Measurements from ENCODE around the gene KCNJ15. TPM values are rescaled to one million over a fixed set of nuclear protein-coding genes. Genes with fewer than 3 reads are reported as not detected.
A peak's percentile ranks its signal among the peaks of the same experiment; 100 is the strongest.
"Not testable (repeated sequence)": the region's sequence is repeated elsewhere in the genome, so short reads cannot be mapped to it uniquely, and the experiment has no call there.

The KCNJ15 gene
- total RNA-seq, 1 donor from 2014 or later: 17.5 TPM

- no peak for DNase-seq (ENCODE audit: low spot score in 2 of 2)
- peak overlapping the region in 1 of 2 donors; percentile 70 for H3K27ac ChIP-seq
- no peaks in the 10 kb centered on the region for H3K27me3 ChIP-seq
- intact Hi-C loops (cut with DNase I): no loop called here
- H3K36me3 ChIP-seq: no peaks in the 10 kb centered on the region
- H3K9me3 ChIP-seq: no peaks in the 10 kb centered on the region
- TF ChIP-seq CTCF (IDR thresholded peaks at IDR 0.05): no peak
- H3K4me3 ChIP-seq: no peak overlapping the region
- peaks cover 22 to 25% of the 10 kb centered on the region in 2 donors for H3K4me1 ChIP-seq
Observed at GRCh38 chr21:38244885-38245869, 11.6 kb upstream of the KCNJ15 start.

- intact Hi-C loops (cut with DNase I): no loop called here
- Histone ChIP-seq H3K4me3 (no peak overlapping the region), H3K36me3 (no peaks in the 10 kb centered on the region), H3K27me3 (no peaks in the 10 kb centered on the region), H3K4me1 (peaks cover 17 to 25% of the 10 kb centered on the region in 2 donors), H3K9me3 (no peaks in the 10 kb centered on the region), H3K27ac (no peak overlapping the region)
- no peak for TF ChIP-seq CTCF (IDR thresholded peaks at IDR 0.05)
- no peak for DNase-seq (ENCODE audit: low spot score in 2 of 2)
Observed at GRCh38 chr21:38246511-38246910, 10.3 kb upstream of the KCNJ15 start.

GRCh38 chr21:38247054-38247453 lies 9.7 kb upstream of the KCNJ15 start:
- H3K4me3 ChIP-seq; H3K9me3 ChIP-seq; H3K36me3 ChIP-seq; intact Hi-C loops (cut with DNase I); H3K27me3 ChIP-seq; DNase-seq (ENCODE audit: low spot score in 2 of 2); H3K27ac ChIP-seq: not testable (repeated sequence)
- H3K4me1 ChIP-seq: peaks cover 12 to 20% of the 10 kb centered on the region in 2 donors

GRCh38 chr21:38247738-38248510 lies 8.9 kb upstream of the KCNJ15 start:
- Histone ChIP-seq H3K9me3 (no peaks in the 10 kb centered on the region), H3K4me1 (peaks cover 6 to 13% of the 10 kb centered on the region in 2 donors), H3K36me3 (no peaks in the 10 kb centered on the region), H3K27me3 (no peaks in the 10 kb centered on the region), H3K4me3 (no peak overlapping the region), H3K27ac (no peak overlapping the region)
- no peak for TF ChIP-seq CTCF (IDR thresholded peaks at IDR 0.05)
- DNase-seq (ENCODE audit: low spot score in 2 of 2): no peak
- intact Hi-C loops (cut with DNase I): no loop called here

- Histone ChIP-seq H3K36me3 (no peaks in the 10 kb centered on the region), H3K27me3 (no peaks in the 10 kb centered on the region), H3K4me1 (peaks cover 6 to 18% of the 10 kb centered on the region in 2 donors), H3K27ac (peak overlapping the region in 1 of 2 donors; percentile 80), H3K4me3 (no peak overlapping the region), H3K9me3 (no peaks in the 10 kb centered on the region)
- intact Hi-C loops (cut with DNase I): no loop called here
- no peak for TF ChIP-seq CTCF (IDR thresholded peaks at IDR 0.05)
- no peak for DNase-seq (ENCODE audit: low spot score in 2 of 2)
Observed at GRCh38 chr21:38249256-38249655, 7.5 kb upstream of the KCNJ15 start.
